OCI-LY3 (cell line): ENCODE data around the gene PPP2R2C.
A peak's percentile ranks its signal among the peaks of the same experiment; 100 is the strongest.

Experiments used
- CTCF ChIP-seq: fragments of 200-600, 300-600 bp; sonication (generic); IDR thresholded peaks from 2 replicates; pipeline ENCODE4 v1.5.1; 2014; ENCODE audit warnings: antibody characterized with exemption, low read length, low read depth
- EZH2phosphoT487 ChIP-seq: fragments of 200-600 bp; shearing (Covaris generic); IDR thresholded peaks from 2 replicates; pipeline ENCODE4 v1.6.1; 2018; ENCODE audit warnings: antibody characterized with exemption, mixed run types, low read depth

GRCh38 chr4:6343939-6344408 is 128.4 kb downstream of the PPP2R2C start:
- TF ChIP-seq CTCF = peak; percentile 51
- TF ChIP-seq EZH2phosphoT487 = no peak
